M059J (cell line): ENCODE results near the gene MYOC. TPM values are rescaled to one million over a fixed set of nuclear protein-coding genes. Genes with fewer than 3 reads are reported as not detected.
"Not testable (repeated sequence)": the region's sequence is repeated elsewhere in the genome, so short reads cannot be mapped to it uniquely, and the experiment has no call there.

Experiments used
- DNase-seq: peaks from one replicate; pipeline ENCODE4 v3.0.0-alpha.2; 2012; ENCODE audit warnings: low read depth
- total RNA-seq: library from RNA; depleted of rRNA; stranded (reverse); fragments of >200 nt; shearing (Covaris generic); gene quantifications from 2 replicates; pipeline ENCODE4 v1.2.3, GENCODE V29; 2014; rRNA removed

The MYOC gene
- not detected in 2 replicates for total RNA-seq

GRCh38 chr1:171652234-171652822 lies at the start of gene MYOC:
Gene MYOC (minus strand): TSS chr1:171652688. CDS start chr1:171652611, 77 bp downstream.
- no peak for DNase-seq

- DNase-seq, result no peak
These were observed 47.0 kb upstream of the MYOC start for GRCh38 chr1:171699531-171699930.

GRCh38 chr1:171695772-171696171 lies 43.3 kb upstream of the MYOC start:
- not testable (repeated sequence) for DNase-seq

- not testable (repeated sequence) for DNase-seq
These were observed 41.1 kb upstream of the MYOC start for GRCh38 chr1:171693541-171693940.

- no peak for DNase-seq
These were observed 31.4 kb upstream of the MYOC start for GRCh38 chr1:171683870-171684269.

- DNase-seq, result no peak
These were observed 27.9 kb upstream of the MYOC start for GRCh38 chr1:171680339-171680738.

- no peak for DNase-seq
These were observed 24.3 kb upstream of the MYOC start for GRCh38 chr1:171676823-171677222.

GRCh38 chr1:171674431-171675405 lies 22.2 kb upstream of the MYOC start:
- DNase-seq, result no peak

GRCh38 chr1:171670739-171671138 lies 18.3 kb upstream of the MYOC start:
- DNase-seq, result no peak

GRCh38 chr1:171668372-171668771 lies 15.9 kb upstream of the MYOC start:
- DNase-seq, result no peak

GRCh38 chr1:171666114-171666769 lies 13.8 kb upstream of the MYOC start:
- no peak for DNase-seq

- DNase-seq, result peak; percentile 34
These were observed 12.5 kb upstream of the MYOC start for GRCh38 chr1:171664976-171665375.

GRCh38 chr1:171663854-171664575 lies 11.5 kb upstream of the MYOC start:
- DNase-seq, result no peak

- no peak for DNase-seq
These were observed 10.8 kb upstream of the MYOC start for GRCh38 chr1:171663036-171663853.

- DNase-seq, result no peak
These were observed 8.7 kb upstream of the MYOC start for GRCh38 chr1:171661076-171661650.

- DNase-seq, result not testable (repeated sequence)
These were observed 3.7 kb upstream of the MYOC start for GRCh38 chr1:171656206-171656605.

- no peak for DNase-seq
These were observed 3.2 kb upstream of the MYOC start for GRCh38 chr1:171655746-171656116.

GRCh38 chr1:171654942-171655745 lies 2.7 kb upstream of the MYOC start:
- DNase-seq, result peak; percentile 73

- DNase-seq, result peak; percentile 71
These were observed 1.9 kb upstream of the MYOC start for GRCh38 chr1:171654201-171654941.
